Gastrocnemius medialis (tissue), 4 donors: ENCODE results near the gene MOGAT1. TPM values are rescaled to one million over a fixed set of nuclear protein-coding genes. Genes with fewer than 3 reads are reported as not detected.

Experiments
- ATAC-seq, 2 donors: fragments of 150-250 bp; one replicate each; pipeline ENCODE4 v1.9.1; 2016
- DNase-seq, 2 donors: peaks; one replicate each; pipeline ENCODE4 v3.0.0-alpha.2; 2019
- H3K27ac ChIP-seq, 4 donors: fragments of 200-600 bp; sonication (generic); 1 replicate in 1 of 4; 2 replicates in 3 of 4; pipeline ENCODE4 v1.5.1; 2016 to 2018; ENCODE audit warnings: mild to moderate bottlenecking in 2 of 4, moderate library complexity in 1 of 4
- H3K27me3 ChIP-seq, 3 donors: fragments of 200-600 bp; sonication (generic) in 2 of 3; 1 replicate in 1 of 3; 2 replicates in 2 of 3; pipeline versions ENCODE4 v1.5.1 to v1.6.0; 2016 to 2019; ENCODE audit warnings: mild to moderate bottlenecking in 1 of 3, moderate library complexity in 1 of 3
- H3K36me3 ChIP-seq, 2 donors: fragments of 200-600 bp; sonication (generic) in 1 of 2; one replicate each; pipeline ENCODE4 v1.5.1; 2017 to 2018
- H3K4me1 ChIP-seq, 2 donors: fragments of 200-600 bp; sonication (generic) in 1 of 2; one replicate each; pipeline ENCODE4 v1.5.1; 2016 to 2017; ENCODE audit warnings: mild to moderate bottlenecking in 2 of 2
- H3K4me3 ChIP-seq, 4 donors: fragments of 200-600 bp; sonication (generic) in 3 of 4; 1 replicate in 1 of 4; 2 replicates in 3 of 4; pipeline ENCODE4 v1.5.1; 2016 to 2019; ENCODE audit warnings: mild to moderate bottlenecking in 2 of 4
- H3K9me3 ChIP-seq, 3 donors: fragments of 200-600 bp; sonication (generic) in 2 of 3; 1 replicate in 1 of 3; 2 replicates in 2 of 3; pipeline ENCODE4 v1.5.1; 2016 to 2019
- CTCF ChIP-seq, 5 experiments: fragments of 450-650 bp in 3 of 5; fragments of 200-600 bp in 2 of 5; sonication (generic) in 2 of 5; IDR thresholded peaks in 4 of 5; conservative IDR thresholded peaks in 1 of 5; 1 replicate in 4 of 5; 2 replicates in 1 of 5; pipeline ENCODE4 v1.5.1; 2016 to 2019; ENCODE audit warnings: antibody characterized with exemption in 5 of 5, mild to moderate bottlenecking in 3 of 5, moderate library complexity in 3 of 5
- POLR2A ChIP-seq, 2 donors: fragments of 450-650 bp; IDR thresholded peaks; one replicate each; pipeline ENCODE4 v1.6.1; 2017; ENCODE audit warnings: antibody characterized with exemption in 2 of 2, mild to moderate bottlenecking in 2 of 2, moderate library complexity in 2 of 2
- in situ Hi-C, 4 donors: fragments of 200-750 bp; cut with MboI; loops; one replicate each; pipeline versions ENCODE4 v1.15.0 to v1.8.0; 2017; ENCODE audit warnings: low sequenced_read_pairs in 4 of 4
- intact Hi-C: fragments of 100-400 bp; cut with DNase I; formaldehyde crosslinking; loops from one replicate; pipeline ENCODE4 v1.15.1; 2023; ENCODE audit warnings: low total_unique reads
- total RNA-seq, 4 donors: library from RNA; depleted of rRNA; stranded (reverse); fragments of >200 nt; gene quantifications; one replicate each; pipeline versions ENCODE4 v1.1.0 to v1.2.3, GENCODE V29; 2016

MOGAT1 gene
- total RNA-seq, result not detected

GRCh38 chr2:222671259-222672067, at the start of gene MOGAT1:
MOGAT1 (plus strand) TSS chr2:222671658; CDS start chr2:222671786, 128 bp downstream.
- no peaks in the 10 kb centered on the region for H3K9me3 ChIP-seq
- DNase-seq (peak in 1 of 2 donors; percentile 21), ATAC-seq (peak; percentile 76 to 84)
- H3K4me1 ChIP-seq, result peaks cover 0 to 4% of the 10 kb centered on the region in 2 donors
- no peaks in the 10 kb centered on the region for H3K36me3 ChIP-seq
- in situ Hi-C loops (no loop called here), intact Hi-C loops (no loop called here)
- no peaks in the 10 kb centered on the region for H3K27me3 ChIP-seq
- H3K4me3 ChIP-seq, result peak within 1 kb of the TSS; percentile 60 to 73 (median 64)
- peak within 1 kb of the TSS in 2 of 4 donors; percentile 14 to 35 for H3K27ac ChIP-seq
- TF ChIP-seq CTCF (IDR thresholded peaks at IDR 0.05 in 4 of 5, conservative IDR thresholded peaks at IDR 0.05 in 1 of 5), result no peak
- TF ChIP-seq POLR2A (IDR thresholded peaks at IDR 0.05), result no peak

- intact Hi-C loops, result no loop called here
- no peak for DNase-seq
- no peak overlapping the region for H3K4me3 ChIP-seq
- no peaks in the 10 kb centered on the region for H3K27me3 ChIP-seq
- no peaks in the 10 kb centered on the region for H3K9me3 ChIP-seq
- TF ChIP-seq POLR2A (IDR thresholded peaks at IDR 0.05), result no peak
- no peak for TF ChIP-seq CTCF (IDR thresholded peaks at IDR 0.05 in 4 of 5, conservative IDR thresholded peaks at IDR 0.05 in 1 of 5)
- ATAC-seq, result no peak
- no peaks in the 10 kb centered on the region for H3K4me1 ChIP-seq
- peaks cover 0 to 78% of the 10 kb centered on the region in 2 donors for H3K36me3 ChIP-seq
- in situ Hi-C loops, result loop anchor here in 1 of 4 donors (25.0 kb wide), 1 partner anchor 560 kb away; no protein-coding TSS in a partner anchor
- no peak overlapping the region for H3K27ac ChIP-seq
Observed at GRCh38 chr2:222621893-222622292, 49.6 kb upstream of the MOGAT1 start.

- no peak for TF ChIP-seq CTCF (IDR thresholded peaks at IDR 0.05 in 4 of 5, conservative IDR thresholded peaks at IDR 0.05 in 1 of 5)
- no peak for TF ChIP-seq POLR2A (IDR thresholded peaks at IDR 0.05)
- no peak for DNase-seq
- Histone ChIP-seq H3K4me3 (no peak overlapping the region), H3K4me1 (no peaks in the 10 kb centered on the region), H3K9me3 (no peaks in the 10 kb centered on the region), H3K27me3 (no peaks in the 10 kb centered on the region), H3K27ac (no peak overlapping the region), H3K36me3 (peaks cover 0 to 84% of the 10 kb centered on the region in 2 donors)
- intact Hi-C loops, result no loop called here
- in situ Hi-C loops, result loop anchor here in 1 of 4 donors (25.0 kb wide), 1 partner anchor 561 kb away; no protein-coding TSS in a partner anchor
- no peak for ATAC-seq
Observed at GRCh38 chr2:222622910-222623309, 48.5 kb upstream of the MOGAT1 start.

GRCh38 chr2:222623756-222624309, 47.6 kb upstream of the MOGAT1 start:
- H3K4me1 ChIP-seq, result no peaks in the 10 kb centered on the region
- H3K36me3 ChIP-seq, result peaks cover 0 to 86% of the 10 kb centered on the region in 2 donors
- TF ChIP-seq CTCF (IDR thresholded peaks at IDR 0.05 in 4 of 5, conservative IDR thresholded peaks at IDR 0.05 in 1 of 5) (no peak), POLR2A (IDR thresholded peaks at IDR 0.05) (no peak)
- intact Hi-C loops, result no loop called here
- H3K27ac ChIP-seq, result no peak overlapping the region
- in situ Hi-C loops, result loop anchor here in 1 of 4 donors (25.0 kb wide), 1 partner anchor 562 kb away; no protein-coding TSS in a partner anchor
- H3K9me3 ChIP-seq, result no peaks in the 10 kb centered on the region
- ATAC-seq (no peak), DNase-seq (no peak)
- no peak overlapping the region for H3K4me3 ChIP-seq
- H3K27me3 ChIP-seq, result no peaks in the 10 kb centered on the region
